DND-41 (cell line): ENCODE data around the gene AJM1.

Source experiments
- ATAC-seq: fragments of 200-7000 bp; cut with Tn5 transposase; 3 replicates; pipeline ENCODE4 v1.9.1; 2021; ENCODE audit warnings: low read depth; ENCODE audit not compliant: insufficient read depth
- DNase-seq: peaks from one replicate; pipeline ENCODE4 v3.0.0-alpha.2; 2020
- H2AFZ ChIP-seq: 2 replicates; pipeline ENCODE4 v1.6.0; 2012; ENCODE audit warnings: low read depth, low read length
- H3K27ac ChIP-seq: 2 replicates; pipeline ENCODE4 v1.5.1; 2012; ENCODE audit warnings: low read length, inconsistent platforms
- H3K27me3 ChIP-seq: fragments of 200-600 bp; sonication (generic); 2 replicates; pipeline ENCODE4 v1.6.0; 2012; ENCODE audit warnings: low read length, mild to moderate bottlenecking, inconsistent platforms; ENCODE audit not compliant: insufficient read depth, poor library complexity
- H3K36me3 ChIP-seq: 2 replicates; pipeline ENCODE4 v1.5.1; 2012; ENCODE audit warnings: low read length, inconsistent platforms; ENCODE audit not compliant: insufficient read depth
- H3K4me1 ChIP-seq: 2 replicates; pipeline ENCODE4 v1.5.1; 2012; ENCODE audit warnings: mild to moderate bottlenecking, low read length; ENCODE audit not compliant: insufficient read depth
- H3K4me2 ChIP-seq: 2 replicates; pipeline ENCODE4 v1.6.0; 2012; ENCODE audit warnings: mild to moderate bottlenecking, moderate library complexity, low read length, inconsistent platforms; ENCODE audit not compliant: insufficient read depth
- H3K4me3 ChIP-seq, 2 experiments: fragments of 200-600 bp in 1 of 2; shearing (Covaris generic) in 1 of 2; 2 replicates each; pipeline ENCODE4 v1.5.1; 2012 to 2016; ENCODE audit warnings: inconsistent platforms in 2 of 2, low read length in 2 of 2, mild to moderate bottlenecking in 2 of 2, low read depth in 1 of 2, moderate library complexity in 1 of 2
- H3K79me2 ChIP-seq: 2 replicates; pipeline ENCODE4 v1.6.0; 2012; ENCODE audit warnings: low read length, inconsistent platforms; ENCODE audit not compliant: insufficient read depth
- H3K9ac ChIP-seq: 2 replicates; pipeline ENCODE4 v1.6.0; 2012; ENCODE audit warnings: low read depth, mild to moderate bottlenecking, inconsistent platforms, low read length, moderate library complexity
- H3K9me3 ChIP-seq: 2 replicates; pipeline ENCODE4 v1.5.1; 2012; ENCODE audit warnings: low read length, moderate library complexity, mild to moderate bottlenecking, inconsistent platforms; ENCODE audit not compliant: insufficient read depth, severe bottlenecking
- H4K20me1 ChIP-seq: 2 replicates; pipeline ENCODE4 v1.6.0; 2012; ENCODE audit warnings: low read length; ENCODE audit not compliant: insufficient read depth
- EZH2 ChIP-seq: IDR thresholded peaks from 3 replicates; pipeline ENCODE4 v1.6.1; 2012; ENCODE audit warnings: borderline replicate concordance, low read depth, mild to moderate bottlenecking, moderate library complexity, low read length, inconsistent platforms; ENCODE audit not compliant: severe bottlenecking
- TF ChIP-seq, protein P1 (sequence below): IDR thresholded peaks from 2 replicates; pipeline ENCODE4 v1.5.1; 2012; ENCODE audit warnings: borderline replicate concordance, low read length, moderate library complexity, mild to moderate bottlenecking; ENCODE audit not compliant: poor library complexity, severe bottlenecking; ENCODE audit errors: extremely low read depth

Gene AJM1

DNA sequence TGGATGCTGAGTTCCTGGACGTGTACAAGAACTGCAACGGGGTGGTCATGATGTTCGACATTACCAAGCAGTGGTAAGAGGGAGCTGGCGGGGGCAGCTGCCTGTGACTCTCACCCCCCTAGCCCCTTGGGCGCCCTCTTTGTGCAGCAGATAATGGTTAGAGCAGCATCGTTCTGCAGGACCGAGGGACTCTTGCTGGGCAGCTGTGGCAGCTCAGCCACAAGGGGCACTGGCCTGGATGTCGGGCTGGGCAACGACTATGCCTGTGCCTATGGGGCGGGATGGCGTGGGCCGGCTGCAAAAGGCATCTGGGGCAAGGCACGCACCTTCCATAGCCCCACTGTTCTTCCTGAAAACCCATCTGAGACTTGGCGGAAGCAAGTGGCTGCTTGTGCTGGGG is 12.9 kb upstream of the AJM1 start:
- H4K20me1 ChIP-seq: peaks cover 15% of the 10 kb centered on the region
- H3K27me3 ChIP-seq: no peaks in the 10 kb centered on the region
- H3K27ac ChIP-seq: no peak overlapping the region
- TF ChIP-seq EZH2: no peak
- TF ChIP-seq, protein P1, sequence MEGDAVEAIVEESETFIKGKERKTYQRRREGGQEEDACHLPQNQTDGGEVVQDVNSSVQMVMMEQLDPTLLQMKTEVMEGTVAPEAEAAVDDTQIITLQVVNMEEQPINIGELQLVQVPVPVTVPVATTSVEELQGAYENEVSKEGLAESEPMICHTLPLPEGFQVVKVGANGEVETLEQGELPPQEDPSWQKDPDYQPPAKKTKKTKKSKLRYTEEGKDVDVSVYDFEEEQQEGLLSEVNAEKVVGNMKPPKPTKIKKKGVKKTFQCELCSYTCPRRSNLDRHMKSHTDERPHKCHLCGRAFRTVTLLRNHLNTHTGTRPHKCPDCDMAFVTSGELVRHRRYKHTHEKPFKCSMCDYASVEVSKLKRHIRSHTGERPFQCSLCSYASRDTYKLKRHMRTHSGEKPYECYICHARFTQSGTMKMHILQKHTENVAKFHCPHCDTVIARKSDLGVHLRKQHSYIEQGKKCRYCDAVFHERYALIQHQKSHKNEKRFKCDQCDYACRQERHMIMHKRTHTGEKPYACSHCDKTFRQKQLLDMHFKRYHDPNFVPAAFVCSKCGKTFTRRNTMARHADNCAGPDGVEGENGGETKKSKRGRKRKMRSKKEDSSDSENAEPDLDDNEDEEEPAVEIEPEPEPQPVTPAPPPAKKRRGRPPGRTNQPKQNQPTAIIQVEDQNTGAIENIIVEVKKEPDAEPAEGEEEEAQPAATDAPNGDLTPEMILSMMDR: no peak
- H3K9ac ChIP-seq: no peak overlapping the region
- no peak overlapping the region for H2AFZ ChIP-seq
- no peak for DNase-seq
- H3K9me3 ChIP-seq: no peaks in the 10 kb centered on the region
- peaks cover 89% of the 10 kb centered on the region for H3K36me3 ChIP-seq
- H3K4me3 ChIP-seq: no peak overlapping the region
- ATAC-seq: no peak
- no peaks in the 10 kb centered on the region for H3K79me2 ChIP-seq
- H3K4me2 ChIP-seq: no peak overlapping the region
- no peaks in the 10 kb centered on the region for H3K4me1 ChIP-seq

DNA sequence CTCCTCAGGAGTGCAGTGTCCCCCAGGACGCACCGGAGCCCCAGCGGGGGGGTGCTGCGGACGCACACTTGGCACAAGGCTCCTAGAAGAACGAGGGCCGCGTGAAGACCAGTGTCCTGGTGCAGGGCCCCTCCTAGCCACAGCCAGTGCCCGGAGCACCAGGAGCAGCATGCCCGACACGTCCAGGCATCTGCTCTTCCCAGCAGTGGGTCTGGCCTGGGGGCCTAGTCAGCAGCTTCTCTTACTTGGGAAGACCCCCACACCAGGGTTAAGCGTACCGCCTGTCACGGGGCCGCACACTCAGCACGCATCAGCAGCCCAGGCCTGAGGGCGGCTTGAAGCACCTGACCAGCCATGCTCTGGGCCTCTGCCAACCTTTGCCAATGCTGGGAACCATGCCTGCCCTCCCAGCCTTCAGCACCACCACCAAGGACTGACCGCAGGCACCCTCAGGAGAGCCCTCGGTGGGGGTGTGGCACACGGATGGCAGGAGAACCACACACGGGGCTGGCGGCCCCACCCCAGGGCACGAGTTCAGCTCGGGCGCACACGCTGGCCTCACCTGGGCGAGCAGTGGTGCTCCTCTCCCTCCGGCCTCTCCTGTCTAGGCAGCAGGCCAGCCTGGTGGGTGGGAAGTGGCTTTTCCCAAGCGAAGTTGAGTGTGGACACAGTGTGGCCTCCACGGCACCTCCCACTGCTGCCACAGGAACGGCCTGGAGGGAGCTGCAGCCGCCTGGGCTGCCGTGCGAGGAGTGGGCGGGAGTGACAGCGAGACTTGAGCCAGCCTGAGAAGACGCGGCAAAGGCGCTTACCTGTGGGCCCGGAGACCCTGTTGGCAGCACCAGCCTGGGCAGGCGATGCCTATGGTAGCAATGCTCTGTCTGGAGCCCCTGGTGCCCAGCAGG is 12.0 kb upstream of the AJM1 start:
- Histone ChIP-seq H3K4me3 (no peak overlapping the region), H3K27me3 (no peaks in the 10 kb centered on the region), H3K27ac (no peak overlapping the region), H3K9ac (no peak overlapping the region), H2AFZ (no peak overlapping the region), H3K79me2 (no peaks in the 10 kb centered on the region), H3K4me2 (no peak overlapping the region), H3K9me3 (no peaks in the 10 kb centered on the region), H3K36me3 (peaks cover 81% of the 10 kb centered on the region), H3K4me1 (no peaks in the 10 kb centered on the region), H4K20me1 (peaks cover 15% of the 10 kb centered on the region)
- no peak for TF ChIP-seq EZH2
- DNase-seq (no peak), ATAC-seq (no peak)

DNA sequence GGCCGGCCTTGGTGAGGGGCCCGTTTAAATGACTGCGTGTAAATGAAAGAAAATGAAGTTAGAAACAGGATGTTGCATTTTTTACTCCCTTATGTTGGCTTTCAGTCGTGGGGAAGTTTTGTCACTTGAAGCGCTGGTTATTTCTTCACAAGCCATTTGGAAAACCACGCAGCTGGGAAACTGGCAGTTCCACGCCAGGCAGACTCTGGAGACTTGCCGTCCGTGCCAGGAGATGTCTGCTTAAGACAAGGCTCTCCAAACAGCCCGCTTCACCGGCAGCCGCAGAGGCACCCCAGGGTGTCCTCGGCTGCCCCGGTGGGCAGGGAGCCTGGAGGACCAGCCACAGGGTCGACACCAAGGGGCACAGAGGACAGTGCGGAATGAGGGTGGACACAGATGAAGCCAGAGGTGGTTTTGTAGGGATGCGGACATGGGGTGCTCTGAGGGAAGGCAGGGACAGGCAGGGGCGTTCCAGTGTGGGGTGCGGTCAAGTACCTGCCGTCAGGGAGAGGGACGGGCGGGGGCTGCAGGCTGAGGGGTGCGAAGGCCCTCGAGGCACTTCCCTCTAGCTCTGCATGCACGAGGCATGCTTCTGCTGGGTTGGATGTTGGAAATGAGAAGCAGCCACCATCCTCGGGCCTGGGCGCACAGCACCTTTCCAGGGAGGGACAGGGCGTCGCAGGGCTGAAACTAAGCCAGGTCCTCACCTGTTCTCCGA is 11.1 kb upstream of the AJM1 start:
- no peak overlapping the region for H3K27ac ChIP-seq
- DNase-seq: no peak
- no peaks in the 10 kb centered on the region for H3K79me2 ChIP-seq
- no peaks in the 10 kb centered on the region for H3K4me1 ChIP-seq
- no peaks in the 10 kb centered on the region for H3K9me3 ChIP-seq
- no peak overlapping the region for H3K9ac ChIP-seq
- no peaks in the 10 kb centered on the region for H3K27me3 ChIP-seq
- H3K4me2 ChIP-seq: no peak overlapping the region
- H3K36me3 ChIP-seq: peaks cover 80% of the 10 kb centered on the region
- peaks cover 20% of the 10 kb centered on the region for H4K20me1 ChIP-seq
- TF ChIP-seq EZH2: no peak
- TF ChIP-seq, protein P1: no peak
- ATAC-seq: no peak
- no peak overlapping the region for H3K4me3 ChIP-seq
- H2AFZ ChIP-seq: no peak overlapping the region

DNA sequence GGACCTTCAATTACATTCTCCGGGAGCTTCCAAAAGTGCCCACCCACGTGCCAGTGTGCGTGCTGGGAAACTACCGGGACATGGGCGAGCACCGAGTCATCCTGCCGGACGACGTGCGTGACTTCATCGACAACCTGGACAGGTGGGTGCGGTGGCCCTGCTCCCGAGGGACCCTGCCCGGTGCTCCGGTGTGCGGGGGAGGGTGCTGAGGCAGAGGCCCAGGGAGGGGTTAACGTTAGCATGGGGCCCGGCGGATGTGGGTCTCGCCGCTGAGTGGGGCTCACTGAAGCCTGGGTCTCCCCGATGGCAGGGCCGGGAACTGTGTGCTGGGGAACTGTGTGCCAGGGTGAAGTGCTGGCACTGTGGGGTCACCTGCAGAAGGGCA is 10.6 kb upstream of the AJM1 start:
- Histone ChIP-seq H3K79me2 (no peaks in the 10 kb centered on the region), H3K27ac (no peak overlapping the region), H3K9me3 (no peaks in the 10 kb centered on the region), H4K20me1 (peaks cover 20% of the 10 kb centered on the region), H3K9ac (no peak overlapping the region), H2AFZ (no peak overlapping the region), H3K4me3 (no peak overlapping the region), H3K4me2 (no peak overlapping the region), H3K4me1 (no peaks in the 10 kb centered on the region), H3K27me3 (no peaks in the 10 kb centered on the region), H3K36me3 (peaks cover 80% of the 10 kb centered on the region)
- TF ChIP-seq, protein P1: no peak
- no peak for TF ChIP-seq EZH2
- ATAC-seq (no peak), DNase-seq (no peak)
